GM18861 (cell line): ENCODE results near the gene ENOPH1.
"Not testable (repeated sequence)": the region's sequence is repeated elsewhere in the genome, so short reads cannot be mapped to it uniquely, and the experiment has no call there.

Source experiments
- ATAC-seq: cut with Tn5 transposase; IDR thresholded peaks from one replicate; pipeline ENCODE4 v1.9.1; 2021; ENCODE audit not compliant: unreplicated experiment

The ENOPH1 gene

DNA sequence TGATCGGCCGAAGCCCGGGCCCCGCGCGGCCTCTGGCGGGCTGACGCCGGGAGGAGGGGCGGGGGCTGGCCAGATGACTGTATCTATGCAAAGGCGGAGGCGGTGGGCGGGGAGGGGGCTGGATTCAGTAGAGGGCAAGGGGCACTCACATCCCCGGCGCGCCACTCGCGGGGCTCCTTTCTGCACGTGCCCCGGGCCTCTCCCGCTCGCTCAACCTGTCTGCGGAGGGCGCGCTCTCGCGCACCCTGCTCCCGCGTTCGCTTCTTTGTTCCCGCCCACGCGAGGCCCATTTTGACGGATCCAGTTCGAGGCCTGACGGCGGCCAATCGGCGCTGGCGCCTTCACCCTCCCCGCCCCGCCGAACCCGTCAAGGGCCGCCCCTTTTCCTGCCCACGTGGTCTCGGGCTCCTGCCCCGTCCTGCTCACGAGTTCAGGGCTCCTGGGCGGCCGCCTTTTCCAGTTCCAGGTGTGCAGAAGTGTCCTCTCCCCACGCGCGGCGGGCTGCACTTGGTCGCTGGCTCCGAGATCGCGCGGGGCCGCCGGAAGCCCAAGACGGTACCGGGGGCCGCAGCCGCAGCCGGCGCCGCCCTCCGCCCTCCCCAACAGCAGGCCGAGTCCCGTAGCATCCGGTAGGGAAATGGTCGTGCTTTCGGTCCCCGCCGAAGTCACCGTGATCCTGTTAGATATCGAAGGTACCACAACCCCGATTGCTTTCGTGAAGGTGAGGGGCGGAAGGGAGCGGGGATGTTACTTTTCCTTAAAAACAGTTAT lies at the start of gene ENOPH1, which contains the start of gene HNRNPDL:
Gene ENOPH1 (plus strand): TSS at position 398 of the 771 bp plus-strand sequence. CDS start 240 bp downstream, at position 638.
Gene HNRNPDL (minus strand): TSS at position 270 of the 771 bp plus-strand sequence. CDS start 772 bp downstream, outside the sequence.
- ATAC-seq: peak; percentile 65

GRCh38 chr4:82380831-82381230 lies 49.6 kb upstream of the ENOPH1 start:
- ATAC-seq: no peak

GRCh38 chr4:82381235-82381634 lies 49.2 kb upstream of the ENOPH1 start:
- no peak for ATAC-seq

DNA sequence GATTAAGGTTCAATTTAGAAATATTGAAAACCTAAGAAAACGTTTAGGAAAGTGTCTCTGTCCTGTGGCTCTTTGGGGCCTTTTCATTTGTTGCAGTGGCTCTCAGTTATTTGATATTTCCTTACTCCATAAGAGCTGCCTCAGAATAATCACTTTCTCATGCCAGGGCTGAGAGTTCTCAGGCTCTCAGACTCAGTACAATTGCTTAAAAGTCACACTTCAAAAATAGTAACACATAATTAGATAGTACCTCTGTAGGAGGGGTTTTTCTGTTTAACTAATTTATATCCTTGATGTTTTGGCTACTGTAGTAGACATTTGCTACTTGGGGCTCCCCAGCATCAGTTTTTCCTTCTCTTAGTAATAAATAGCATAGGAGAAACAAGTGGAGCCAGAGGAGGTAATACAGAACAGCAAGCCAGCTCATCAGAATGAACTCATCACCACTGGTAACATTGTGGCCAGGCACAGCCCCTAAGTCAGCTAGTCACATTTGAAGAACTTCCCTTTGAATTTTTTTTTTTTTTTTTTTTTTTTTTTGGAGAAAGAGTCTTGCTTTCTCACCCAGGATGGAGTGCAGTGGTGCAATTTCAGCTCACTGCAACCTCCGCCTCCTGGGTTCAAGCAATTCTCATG lies 48.6 kb upstream of the ENOPH1 start:
- ATAC-seq: no peak

GRCh38 chr4:82382751-82383150 lies 47.6 kb upstream of the ENOPH1 start:
- ATAC-seq: no peak

- ATAC-seq: not testable (repeated sequence)
These were observed 44.1 kb upstream of the ENOPH1 start for GRCh38 chr4:82386312-82386711.

DNA sequence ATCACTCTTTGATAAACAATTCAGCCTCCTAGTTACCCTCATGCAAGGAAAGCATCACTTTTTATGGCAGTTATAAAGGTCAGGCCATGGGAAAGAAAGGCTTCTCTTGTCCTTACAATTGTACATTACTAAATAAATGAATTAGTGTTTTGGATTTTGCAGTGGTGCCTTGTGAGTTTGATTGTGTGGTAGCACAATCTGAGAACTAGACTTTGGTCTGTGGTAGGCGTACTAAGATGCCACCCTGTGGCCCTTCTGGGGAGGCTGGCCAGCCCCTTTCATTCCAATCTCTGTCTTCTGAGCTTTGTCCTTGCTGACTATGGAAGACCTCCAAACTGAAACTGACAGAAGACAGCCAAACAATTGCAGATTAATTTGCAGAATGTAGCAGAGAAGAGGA lies 42.0 kb upstream of the ENOPH1 start:
- no peak for ATAC-seq

DNA sequence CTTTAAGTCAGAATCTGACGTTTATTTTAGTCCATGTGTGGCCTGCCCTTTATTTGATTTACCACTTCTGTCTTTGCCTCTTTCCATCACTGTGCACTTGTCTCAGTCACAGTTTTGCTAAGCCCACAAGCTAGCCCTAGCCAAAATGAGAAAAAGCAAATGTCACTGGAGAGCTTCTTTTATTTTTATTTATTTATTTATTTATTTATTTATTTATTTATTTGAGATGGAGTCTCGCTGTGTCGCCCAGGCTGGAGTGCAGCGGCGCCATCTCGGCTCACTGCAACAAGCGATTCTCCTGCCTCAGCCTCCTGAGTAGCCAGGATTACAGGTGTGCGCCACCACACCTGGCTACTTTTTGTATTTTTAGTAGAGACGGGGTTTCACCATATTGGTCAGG lies 40.3 kb upstream of the ENOPH1 start:
- not testable (repeated sequence) for ATAC-seq

DNA sequence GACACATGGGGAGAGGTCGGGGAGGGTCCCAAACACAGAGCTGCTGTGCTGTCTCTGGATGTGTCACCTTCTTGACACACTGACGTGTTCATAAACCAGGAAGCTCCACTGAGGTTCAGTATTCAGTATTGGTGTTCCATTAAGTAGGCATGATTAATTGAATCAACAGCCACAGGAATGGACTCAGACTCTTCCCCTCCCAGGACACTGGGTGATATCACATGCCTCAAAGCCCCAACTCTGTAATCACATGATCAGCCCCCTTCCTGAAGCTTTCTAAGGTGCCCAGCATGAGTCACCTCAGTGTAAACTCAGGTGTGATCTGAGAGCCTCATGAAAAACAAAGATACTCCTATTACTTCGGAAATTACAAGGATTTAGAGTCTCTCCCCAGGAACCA lies 35.5 kb upstream of the ENOPH1 start:
- no peak for ATAC-seq

DNA sequence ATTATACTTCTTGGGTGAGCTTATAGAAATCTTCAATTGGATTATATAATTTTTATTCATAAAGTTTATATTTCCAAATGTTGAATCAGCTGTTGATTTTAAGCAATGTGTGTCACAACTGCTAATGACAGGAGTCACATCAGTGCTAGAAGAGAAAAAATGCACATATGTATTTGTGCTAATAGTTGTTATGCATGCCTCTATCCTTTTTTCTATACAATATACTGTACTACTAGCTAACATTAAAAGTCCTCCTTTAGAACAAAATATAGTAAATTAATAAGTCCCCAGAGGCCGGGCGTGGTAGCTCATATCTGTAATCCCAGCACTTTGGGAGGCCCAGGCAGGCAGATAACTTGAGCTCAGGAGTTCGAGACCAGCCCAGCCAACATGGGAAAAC lies 32.9 kb upstream of the ENOPH1 start:
- no peak for ATAC-seq

DNA sequence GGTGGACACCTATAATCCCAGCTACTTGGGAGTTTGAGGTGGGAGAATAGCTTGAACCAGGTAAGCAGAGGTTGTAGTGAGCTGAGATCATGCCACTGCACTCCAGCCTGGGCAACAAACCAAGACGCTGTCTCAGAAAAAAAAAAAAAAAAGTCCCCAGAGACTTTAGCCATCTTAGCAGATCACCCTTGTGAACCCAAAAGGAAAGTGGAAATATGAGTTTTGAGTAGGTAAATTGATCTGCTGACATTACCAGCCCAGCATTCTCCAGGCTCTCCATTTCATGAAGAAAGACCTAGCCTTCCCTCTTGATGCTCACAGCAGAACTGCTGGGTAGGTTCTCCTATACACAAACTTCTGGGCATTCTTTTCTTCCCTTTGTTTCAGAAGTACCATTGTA lies 32.1 kb upstream of the ENOPH1 start:
- ATAC-seq: peak; percentile 48

- no peak for ATAC-seq
These were observed 28.8 kb upstream of the ENOPH1 start for GRCh38 chr4:82401600-82401999.

DNA sequence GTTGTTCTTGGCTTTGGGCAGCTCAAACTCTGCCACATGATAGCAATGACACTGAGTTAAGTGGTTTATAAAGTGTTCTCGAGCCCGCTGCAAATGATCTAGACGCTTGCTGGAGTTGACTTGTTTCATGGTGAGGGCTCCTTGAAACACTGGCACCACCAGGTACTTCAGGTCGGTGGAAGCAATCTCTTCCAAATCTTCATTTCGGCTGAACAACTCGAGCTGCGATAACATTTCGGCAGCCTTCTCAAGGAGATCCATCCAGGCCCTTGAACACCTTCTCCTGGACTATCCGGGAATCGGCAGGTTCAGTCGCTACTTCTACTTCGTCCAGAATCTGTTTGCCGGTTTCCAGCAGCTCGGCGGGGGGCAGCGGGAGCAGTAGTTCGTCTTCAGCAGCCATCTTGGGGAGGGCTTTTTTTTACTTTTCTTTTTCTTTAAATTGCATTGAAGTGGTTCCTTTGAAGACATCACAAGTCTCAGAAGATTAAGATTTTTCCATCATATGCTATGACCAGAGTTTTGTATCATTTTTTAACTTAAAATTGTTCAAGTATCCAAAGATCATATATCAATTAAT lies 28.1 kb upstream of the ENOPH1 start:
- ATAC-seq: no peak

DNA sequence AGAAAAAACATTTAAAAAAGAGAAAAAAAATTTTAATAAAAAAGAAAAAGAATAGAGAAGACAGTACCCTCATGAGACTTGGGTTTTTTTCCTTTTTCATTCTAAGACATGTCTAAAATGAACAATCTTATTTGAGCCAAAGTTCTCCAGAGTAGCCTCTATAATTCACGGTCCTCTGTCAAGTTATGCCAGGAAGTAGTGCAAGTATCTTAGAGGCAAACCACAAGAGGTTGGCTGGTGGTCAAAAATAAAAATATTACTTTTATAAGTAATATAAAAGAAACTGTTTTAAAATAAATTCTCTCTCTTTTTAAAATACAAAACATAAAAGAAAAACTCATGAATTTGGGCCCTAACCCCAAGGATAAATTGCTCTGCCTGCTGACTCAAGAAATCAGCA lies 26.7 kb upstream of the ENOPH1 start:
- no peak for ATAC-seq

DNA sequence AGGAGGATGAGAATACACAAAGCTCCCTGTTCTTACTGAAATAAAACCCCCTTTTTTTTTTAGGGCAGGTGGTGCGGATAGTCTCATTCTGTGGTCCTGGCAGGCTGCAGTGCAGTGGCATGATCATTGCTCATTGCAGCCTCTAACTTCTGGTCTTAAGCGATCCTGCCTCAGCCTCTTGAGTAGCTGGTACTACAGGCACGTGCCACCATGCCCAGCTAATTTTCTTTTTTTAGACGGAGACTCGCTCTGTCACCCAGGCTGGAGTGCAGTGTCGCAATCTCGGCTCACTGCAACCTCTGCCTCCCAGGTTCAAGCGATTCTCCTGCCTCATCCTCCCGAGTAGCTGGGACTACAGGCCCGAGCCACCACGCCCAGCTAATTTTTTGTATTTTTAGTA lies 15.3 kb upstream of the ENOPH1 start:
- ATAC-seq: not testable (repeated sequence)

DNA sequence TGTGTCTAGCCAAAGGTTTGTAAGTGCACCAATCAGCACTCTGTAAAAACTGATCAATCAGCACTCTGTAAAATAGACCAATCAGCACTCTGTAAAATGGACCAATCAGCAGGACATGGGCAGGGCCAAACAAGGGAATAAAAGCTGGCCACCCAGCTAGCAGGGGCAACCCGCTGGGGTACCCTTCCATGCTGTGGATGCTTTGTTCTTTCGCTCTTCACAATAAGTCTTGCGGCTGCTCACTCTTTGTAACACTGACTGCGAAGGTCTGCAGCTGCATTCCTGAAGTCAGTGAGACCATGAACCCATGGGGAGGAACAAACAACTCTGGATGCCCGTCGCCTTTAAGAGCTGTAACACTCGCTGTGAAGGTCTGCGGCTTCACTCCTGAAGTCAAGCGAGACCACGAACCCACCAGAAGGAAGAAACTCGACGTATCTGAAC lies 14.4 kb upstream of the ENOPH1 start:
- ATAC-seq: no peak

GRCh38 chr4:82419451-82419850 lies 10.9 kb upstream of the ENOPH1 start:
- no peak for ATAC-seq

DNA sequence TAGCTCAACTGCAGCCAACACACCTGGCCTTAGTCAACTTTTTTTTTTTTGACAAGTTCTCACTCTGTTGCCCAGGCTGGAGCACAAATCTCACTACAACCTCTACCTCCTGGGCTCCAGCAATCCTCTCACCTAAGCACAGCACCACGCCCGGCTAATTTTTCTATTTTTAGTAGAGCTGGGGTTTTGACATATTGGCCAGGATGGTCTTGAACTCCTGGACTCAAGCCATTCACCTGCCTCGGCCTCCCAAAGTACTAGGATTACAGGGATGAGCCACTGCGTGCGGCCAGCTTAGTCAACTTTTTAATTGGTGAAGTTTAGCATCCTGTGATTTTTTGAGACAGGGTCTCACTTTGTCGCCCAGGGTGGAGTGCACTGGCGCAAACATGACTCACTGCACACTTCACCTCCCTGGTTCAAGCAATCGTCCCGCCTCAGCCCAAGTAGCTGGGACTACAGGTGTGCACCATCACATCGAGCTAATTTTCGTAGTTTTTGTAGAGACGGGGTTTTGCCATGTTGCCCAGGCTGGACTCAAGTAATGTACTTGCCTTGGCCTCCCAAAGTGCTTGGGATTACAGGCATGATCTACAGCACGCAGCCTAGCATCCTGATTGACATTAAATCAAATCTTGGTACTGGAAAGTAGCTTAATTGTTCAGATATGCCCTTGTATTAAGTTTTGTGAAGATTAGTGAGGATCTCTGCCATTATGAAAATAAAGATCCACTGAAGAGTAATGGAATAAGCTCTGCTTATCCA lies 8.4 kb upstream of the ENOPH1 start:
- ATAC-seq: no peak

- ATAC-seq: no peak
These were observed 7.8 kb upstream of the ENOPH1 start for GRCh38 chr4:82422616-82423015.

- no peak for ATAC-seq
These were observed 6.9 kb upstream of the ENOPH1 start for GRCh38 chr4:82423245-82424054.
